ENCODE data around the gene C1S. TPM values are rescaled to one million over a fixed set of nuclear protein-coding genes. Genes with fewer than 3 reads are reported as not detected.

Gene C1S
- total and polyA plus RNA-seq, 2 donors (not counting 3 experiments of a cell fraction or from before 2014, with no cell fraction given), result 0.32 to 0.38 TPM

DNA sequence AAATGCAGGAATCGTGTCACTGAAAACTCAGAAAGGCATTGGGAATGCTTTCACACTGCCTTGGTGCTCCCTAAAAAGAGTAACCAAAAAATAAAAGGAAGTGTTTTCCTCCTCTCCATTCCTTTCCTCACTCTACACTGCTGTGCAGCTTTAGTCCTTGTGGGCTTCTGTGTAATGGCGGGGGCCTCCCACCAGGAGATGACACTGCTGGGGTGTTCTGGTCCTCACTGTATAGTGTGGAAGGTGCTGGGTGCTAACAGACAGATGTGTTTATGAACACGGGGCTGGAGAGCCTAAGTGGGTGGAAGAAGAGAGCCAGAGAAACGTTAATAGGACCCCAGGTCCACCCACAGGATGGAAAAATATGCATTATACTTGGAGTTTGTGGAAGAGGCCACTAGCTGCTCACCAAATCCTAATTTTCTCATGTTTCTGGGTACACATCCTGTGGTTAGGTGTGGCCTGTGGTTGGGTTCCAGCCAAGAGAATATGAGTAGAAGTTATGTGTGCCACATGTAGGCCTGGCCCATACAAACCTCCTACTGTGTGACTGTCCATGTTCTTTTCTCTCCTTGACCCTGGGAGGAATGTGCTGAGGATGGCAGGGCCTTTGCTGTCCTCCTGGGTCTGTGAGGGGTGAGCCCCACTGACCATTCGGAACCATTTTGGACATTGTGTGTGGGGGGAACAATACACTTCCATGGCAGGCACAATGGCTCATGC is 14.0 kb upstream of the C1S start:
- Histone ChIP-seq H3K4me1 (ENCODE audit: control insufficient read depth, extremely low read depth, insufficient read depth, low read length) (peaks cover 6% of the 10 kb centered on the region), H3K9me3 (replicated peaks; ENCODE audit: control insufficient read depth, insufficient read depth, low read length) (no peaks in the 10 kb centered on the region), H3K9ac (replicated peaks; ENCODE audit: extremely low read depth, insufficient read depth, low read length) (no peak overlapping the region), H2AFZ (ENCODE audit: low read depth, low read length) (no peak overlapping the region), H3K9me1 (replicated peaks; ENCODE audit: control insufficient read depth, extremely low read depth, insufficient read depth, low read length) (no peaks in the 10 kb centered on the region), H3K4me3 (replicated peaks in 1 of 3; ENCODE audit: insufficient read depth in 1 of 3, low read depth in 1 of 3, low read length in 3 of 3) (no peak overlapping the region), H3K79me2 (ENCODE audit: control insufficient read depth, insufficient read depth, low read length) (no peaks in the 10 kb centered on the region), H3K36me3 (ENCODE audit: control insufficient read depth in 2 of 2, extremely low read depth in 1 of 2, insufficient read depth in 2 of 2, low read length in 2 of 2) (no peaks in the 10 kb centered on the region), H4K20me1 (replicated peaks; ENCODE audit: control insufficient read depth, extremely low read depth, insufficient read depth, low read length) (no peaks in the 10 kb centered on the region), H3K4me2 (ENCODE audit: insufficient read depth, low read length) (no peak overlapping the region), H3K27me3 (ENCODE audit: control insufficient read depth in 2 of 2, insufficient read depth in 2 of 2, low read length in 2 of 2) (peaks cover under 1 to 2% of the 10 kb centered on the region in 2 experiments), H3K27ac (ENCODE audit: insufficient read depth, low read depth, low read length) (no peak overlapping the region)
- intact Hi-C loops (cut with micrococcal nuclease) (no loop called here), dilution Hi-C loops (cut with MboI; ENCODE audit: extremely low pct_ligation_motif_present, low sequenced_read_pairs) (no loop called here)
- DNase-seq (ENCODE audit: low read depth, low spot score), result no peak
- CTCF ChIA-PET, result no interaction called here
- no TSS peak for BruUV-seq (replicated peaks)
- no peak for TF ChIP-seq POLR2AphosphoS5 (IDR thresholded peaks at IDR 0.05; ENCODE audit: insufficient read depth, low read depth, low read length)
- TF ChIP-seq, protein P1, sequence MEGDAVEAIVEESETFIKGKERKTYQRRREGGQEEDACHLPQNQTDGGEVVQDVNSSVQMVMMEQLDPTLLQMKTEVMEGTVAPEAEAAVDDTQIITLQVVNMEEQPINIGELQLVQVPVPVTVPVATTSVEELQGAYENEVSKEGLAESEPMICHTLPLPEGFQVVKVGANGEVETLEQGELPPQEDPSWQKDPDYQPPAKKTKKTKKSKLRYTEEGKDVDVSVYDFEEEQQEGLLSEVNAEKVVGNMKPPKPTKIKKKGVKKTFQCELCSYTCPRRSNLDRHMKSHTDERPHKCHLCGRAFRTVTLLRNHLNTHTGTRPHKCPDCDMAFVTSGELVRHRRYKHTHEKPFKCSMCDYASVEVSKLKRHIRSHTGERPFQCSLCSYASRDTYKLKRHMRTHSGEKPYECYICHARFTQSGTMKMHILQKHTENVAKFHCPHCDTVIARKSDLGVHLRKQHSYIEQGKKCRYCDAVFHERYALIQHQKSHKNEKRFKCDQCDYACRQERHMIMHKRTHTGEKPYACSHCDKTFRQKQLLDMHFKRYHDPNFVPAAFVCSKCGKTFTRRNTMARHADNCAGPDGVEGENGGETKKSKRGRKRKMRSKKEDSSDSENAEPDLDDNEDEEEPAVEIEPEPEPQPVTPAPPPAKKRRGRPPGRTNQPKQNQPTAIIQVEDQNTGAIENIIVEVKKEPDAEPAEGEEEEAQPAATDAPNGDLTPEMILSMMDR (IDR thresholded peaks at IDR 0.05; ENCODE audit: extremely low read depth in 1 of 2, insufficient read depth in 1 of 2, low read depth in 1 of 2, low read length in 2 of 2), result no peak
- TF ChIP-seq, protein P2, sequence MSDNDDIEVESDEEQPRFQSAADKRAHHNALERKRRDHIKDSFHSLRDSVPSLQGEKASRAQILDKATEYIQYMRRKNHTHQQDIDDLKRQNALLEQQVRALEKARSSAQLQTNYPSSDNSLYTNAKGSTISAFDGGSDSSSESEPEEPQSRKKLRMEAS (IDR thresholded peaks at IDR 0.05; ENCODE audit: insufficient read depth, insufficient read length), result no peak
- no peak for TF ChIP-seq GATA2 (IDR thresholded peaks at IDR 0.05; ENCODE audit: insufficient read depth, insufficient read length, low read depth, low read length)
- no peak for TF ChIP-seq JUN (IDR thresholded peaks at IDR 0.05; ENCODE audit: borderline replicate concordance, insufficient read depth, insufficient read length, low read depth)
- TF ChIP-seq EZH2 (IDR thresholded peaks at IDR 0.05; ENCODE audit: borderline replicate concordance, low read depth, low read length, severe bottlenecking), result no peak
- no peak for TF ChIP-seq FOS (IDR thresholded peaks at IDR 0.05; ENCODE audit: borderline replicate concordance, insufficient read depth, low read length)
- TF ChIP-seq MYC (IDR thresholded peaks at IDR 0.05; ENCODE audit: low read depth, low read length), result no peak
- TF ChIP-seq POLR2A (IDR thresholded peaks at IDR 0.05; ENCODE audit: low read depth, low read length), result no peak
- POLR2A ChIA-PET, result no interaction called here
- no peak for FAIRE-seq

Data from endothelial cell of umbilical vein (primary cell).